Right ventricle myocardium superior (tissue), 1 donor: ENCODE results near the gene ANKFY1. TPM values are rescaled to one million over a fixed set of nuclear protein-coding genes. Genes with fewer than 3 reads are reported as not detected.

Experiments
- total RNA-seq: library from RNA; stranded (reverse); fragmentation: NEBNext Ultra II Directional; extraction: Animal tissue kit (Norgen Biotek cat#: 25700); gene quantifications from one replicate; pipeline ENCODE4 v1.2.1, GENCODE V29; 2021
- donor health status: DM: no; HTN: yes; CAD: no; lungs with severe emphysema.

Gene ANKFY1
- total RNA-seq, 1 donor from 2014 or later: 25.7 TPM

Other genes with a start within 250 kb of the ANKFY1 start
- gene ZZEF1, start 120.9 kb downstream of the ANKFY1 start, total RNA-seq: 32.1 TPM
- 7.0 TPM for gene CYB5D2, start 120.8 kb downstream of the ANKFY1 start, total RNA-seq
- gene UBE2G1, start 102.7 kb upstream of the ANKFY1 start, total RNA-seq: 107 TPM
- gene SPNS3, start 170.0 kb upstream of the ANKFY1 start, total RNA-seq: 0.24 TPM
- 10.4 TPM for gene SPNS2, start 234.9 kb upstream of the ANKFY1 start, total RNA-seq